ENCODE data around the gene FRMD6. TPM values are rescaled to one million over a fixed set of nuclear protein-coding genes. Genes with fewer than 3 reads are reported as not detected.

FRMD6 gene
- total RNA-seq, 2 donors from 2014 or later = 12.1 to 14.8 TPM

DNA sequence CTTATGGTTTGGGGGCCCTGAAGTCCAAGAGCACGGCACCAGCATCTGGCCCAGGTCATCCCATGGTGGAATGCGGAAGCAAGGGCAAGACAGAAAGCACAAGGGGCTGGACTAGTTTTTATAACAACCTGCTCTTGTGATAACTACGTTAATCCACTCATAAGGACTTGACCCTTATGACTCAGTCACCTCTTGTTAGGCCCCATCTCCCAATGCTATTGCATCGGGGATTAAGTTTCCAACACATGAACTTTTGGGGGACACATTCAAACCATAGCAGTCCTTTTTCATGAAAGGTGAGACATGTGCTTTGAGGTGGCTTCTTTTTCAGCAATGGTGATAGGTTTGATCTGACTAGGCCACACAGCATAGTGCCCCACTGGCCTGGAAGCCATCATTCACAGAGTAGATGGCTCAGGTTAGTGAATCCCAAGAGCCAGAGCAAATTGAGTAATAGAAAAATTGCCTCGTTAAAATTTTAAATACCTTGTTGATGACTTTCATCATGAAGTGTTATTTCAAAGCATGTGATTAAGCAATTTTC is 12.1 kb downstream of the FRMD6 start:
- no peak overlapping the region for H3K4me3 Mint-ChIP-seq

DNA sequence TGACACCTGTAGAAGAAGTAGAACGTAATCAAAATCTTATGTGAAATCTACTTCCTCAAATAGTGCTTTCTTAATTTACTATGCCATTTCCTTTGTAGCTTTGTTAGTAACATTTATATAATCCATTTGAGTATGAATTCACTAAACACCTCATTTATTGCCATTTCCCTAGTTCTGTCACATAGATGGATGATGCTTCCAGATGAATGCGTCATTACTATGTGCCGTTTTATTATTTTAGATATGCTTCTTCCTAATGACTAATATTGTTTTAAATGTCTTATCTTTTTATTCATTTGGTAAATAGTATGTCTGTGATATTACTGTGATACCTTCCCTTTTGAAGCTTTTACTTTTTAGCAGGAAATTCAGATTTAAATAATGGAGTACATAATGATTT is 14.4 kb downstream of the FRMD6 start:
- Histone ChIP-seq H3K4me1 (ENCODE audit: control insufficient read depth, insufficient read depth, low read length) (no peaks in the 10 kb centered on the region), H3K36me3 (ENCODE audit: control insufficient read depth, insufficient read depth, low read length) (no peaks in the 10 kb centered on the region), H3K27ac (ENCODE audit: low read depth, low read length) (no peak overlapping the region), H3K4me3 (ENCODE audit: low read length) (no peak overlapping the region), H3K27me3 (ENCODE audit: control insufficient read depth, insufficient read depth, low read length, poor library complexity, severe bottlenecking) (no peaks in the 10 kb centered on the region), H3K9ac (ENCODE audit: extremely low read depth, low read length, poor library complexity, severe bottlenecking) (no peak overlapping the region), H3K9me3 (ENCODE audit: control insufficient read depth, low read length) (peaks cover 8% of the 10 kb centered on the region)
- DNase-seq = no peak
- TF ChIP-seq, protein P1, sequence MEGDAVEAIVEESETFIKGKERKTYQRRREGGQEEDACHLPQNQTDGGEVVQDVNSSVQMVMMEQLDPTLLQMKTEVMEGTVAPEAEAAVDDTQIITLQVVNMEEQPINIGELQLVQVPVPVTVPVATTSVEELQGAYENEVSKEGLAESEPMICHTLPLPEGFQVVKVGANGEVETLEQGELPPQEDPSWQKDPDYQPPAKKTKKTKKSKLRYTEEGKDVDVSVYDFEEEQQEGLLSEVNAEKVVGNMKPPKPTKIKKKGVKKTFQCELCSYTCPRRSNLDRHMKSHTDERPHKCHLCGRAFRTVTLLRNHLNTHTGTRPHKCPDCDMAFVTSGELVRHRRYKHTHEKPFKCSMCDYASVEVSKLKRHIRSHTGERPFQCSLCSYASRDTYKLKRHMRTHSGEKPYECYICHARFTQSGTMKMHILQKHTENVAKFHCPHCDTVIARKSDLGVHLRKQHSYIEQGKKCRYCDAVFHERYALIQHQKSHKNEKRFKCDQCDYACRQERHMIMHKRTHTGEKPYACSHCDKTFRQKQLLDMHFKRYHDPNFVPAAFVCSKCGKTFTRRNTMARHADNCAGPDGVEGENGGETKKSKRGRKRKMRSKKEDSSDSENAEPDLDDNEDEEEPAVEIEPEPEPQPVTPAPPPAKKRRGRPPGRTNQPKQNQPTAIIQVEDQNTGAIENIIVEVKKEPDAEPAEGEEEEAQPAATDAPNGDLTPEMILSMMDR (conservative IDR thresholded peaks at IDR 0.05) = no peak
- no peaks in the 10 kb centered on the region for H3K9me3 Mint-ChIP-seq
- H3K27me3 Mint-ChIP-seq (ENCODE audit: insufficient read depth) = no peaks in the 10 kb centered on the region
- H3K27ac Mint-ChIP-seq = no peak overlapping the region
- H3K4me3 Mint-ChIP-seq = no peak overlapping the region
- peaks cover under 1% of the 10 kb centered on the region for H3K4me1 Mint-ChIP-seq
- H3K36me3 Mint-ChIP-seq (ENCODE audit: low read depth) = peaks cover 14% of the 10 kb centered on the region
- WGBS, 2 experiments (ENCODE audit: insufficient coverage in 1 of 2, insufficient read length in 1 of 2) = 95% methylated on average over 3 of the region's 3 CpGs; no CpG with 5 or more reads in 1 of the 2 experiments

More for the DNA sequence above, 12.1 kb downstream of the FRMD6 start:
- WGBS, 2 experiments (ENCODE audit: insufficient coverage in 1 of 2, insufficient read length in 1 of 2) = 95 to 100% methylated on average over 3 to 5 of the region's 5 CpGs
- H3K4me1 ChIP-seq (ENCODE audit: control insufficient read depth, insufficient read depth, low read length) = no peaks in the 10 kb centered on the region
- no peaks in the 10 kb centered on the region for H3K36me3 ChIP-seq (ENCODE audit: control insufficient read depth, insufficient read depth, low read length)
- TF ChIP-seq, protein P1 (conservative IDR thresholded peaks at IDR 0.05) = no peak
- DNase-seq = no peak
- H3K9ac ChIP-seq (ENCODE audit: extremely low read depth, low read length, poor library complexity, severe bottlenecking) = no peak overlapping the region
- H3K27ac ChIP-seq (ENCODE audit: low read depth, low read length) = no peak overlapping the region
- H3K9me3 ChIP-seq (ENCODE audit: control insufficient read depth, low read length) = peaks cover 8% of the 10 kb centered on the region
- Mint-ChIP-seq H3K9me3 (no peaks in the 10 kb centered on the region), H3K27ac (no peak overlapping the region), H3K36me3 (ENCODE audit: low read depth) (peaks cover 14% of the 10 kb centered on the region), H3K27me3 (ENCODE audit: insufficient read depth) (no peaks in the 10 kb centered on the region), H3K4me1 (peaks cover 7% of the 10 kb centered on the region)
- no peaks in the 10 kb centered on the region for H3K27me3 ChIP-seq (ENCODE audit: control insufficient read depth, insufficient read depth, low read length, poor library complexity, severe bottlenecking)
- no peak overlapping the region for H3K4me3 ChIP-seq (ENCODE audit: low read length)

DNA sequence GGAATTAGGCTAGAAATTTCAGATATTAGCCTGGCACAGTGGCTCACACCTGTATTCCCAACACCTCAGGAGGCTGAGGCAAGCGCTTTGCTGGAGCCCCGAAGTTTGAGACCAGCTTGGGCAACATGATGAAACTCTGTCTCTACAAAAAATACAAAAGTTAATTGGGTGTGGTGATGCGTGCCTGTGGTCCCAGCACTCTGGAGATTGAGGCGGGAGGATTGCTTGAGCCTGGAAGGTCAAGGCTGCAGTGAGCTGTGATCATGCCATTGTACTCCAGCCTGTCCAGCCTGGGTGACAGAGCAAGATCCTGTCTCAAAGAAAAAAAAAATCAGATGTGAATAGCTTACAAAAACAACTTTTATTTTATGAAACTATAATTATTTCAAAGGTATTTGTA is 15.1 kb downstream of the FRMD6 start:
- Histone ChIP-seq H3K9ac (ENCODE audit: extremely low read depth, low read length, poor library complexity, severe bottlenecking) (no peak overlapping the region), H3K27ac (ENCODE audit: low read depth, low read length) (no peak overlapping the region), H3K9me3 (ENCODE audit: control insufficient read depth, low read length) (peaks cover 8% of the 10 kb centered on the region), H3K4me1 (ENCODE audit: control insufficient read depth, insufficient read depth, low read length) (no peaks in the 10 kb centered on the region), H3K4me3 (ENCODE audit: low read length) (no peak overlapping the region), H3K27me3 (ENCODE audit: control insufficient read depth, insufficient read depth, low read length, poor library complexity, severe bottlenecking) (no peaks in the 10 kb centered on the region), H3K36me3 (ENCODE audit: control insufficient read depth, insufficient read depth, low read length) (no peaks in the 10 kb centered on the region)
- H3K27ac Mint-ChIP-seq = no peak overlapping the region
- peaks cover 14% of the 10 kb centered on the region for H3K36me3 Mint-ChIP-seq (ENCODE audit: low read depth)
- TF ChIP-seq, protein P1 (conservative IDR thresholded peaks at IDR 0.05) = no peak
- H3K27me3 Mint-ChIP-seq (ENCODE audit: insufficient read depth) = no peaks in the 10 kb centered on the region
- no peak for DNase-seq
- no peaks in the 10 kb centered on the region for H3K4me1 Mint-ChIP-seq
- WGBS, 2 experiments (ENCODE audit: insufficient coverage in 1 of 2, insufficient read length in 1 of 2) = 94 to 95% methylated on average over 4 of the region's 4 CpGs
- no peak overlapping the region for H3K4me3 Mint-ChIP-seq
- H3K9me3 Mint-ChIP-seq = no peaks in the 10 kb centered on the region
